HepG2 (cell line): ENCODE results near the gene TMEM256. TPM values are rescaled to one million over a fixed set of nuclear protein-coding genes. Genes with fewer than 3 reads are reported as not detected.

Source experiments
- CBX1 ChIP-seq: IDR thresholded peaks from one replicate; pipeline ENCODE4 v1.6.1; 2016; ENCODE audit warnings: antibody characterized with exemption, low read depth
- FOSL2 ChIP-seq: sonication (generic); formaldehyde crosslinking; IDR thresholded peaks from 2 replicates; pipeline ENCODE4 v1.4.0; 2020; ENCODE audit warnings: missing genetic modification reagents
- MAZ ChIP-seq, 2 experiments: sonication (generic) in 1 of 2; formaldehyde crosslinking in 1 of 2; IDR thresholded peaks; 2 replicates each; pipeline versions ENCODE4 v1.5.0 to v1.6.1; 2012 to 2020; ENCODE audit warnings: low read depth in 2 of 2, mild to moderate bottlenecking in 2 of 2, borderline replicate concordance in 1 of 2, improper control_type of control experiment in 1 of 2, low read length in 1 of 2, missing genetic modification reagents in 1 of 2, moderate library complexity in 1 of 2
- NCOA1 ChIP-seq: sonication (generic); formaldehyde crosslinking; IDR thresholded peaks from 2 replicates; pipeline ENCODE4 v1.9.0; 2021; ENCODE audit warnings: missing genetic modification reagents
- PHB2 ChIP-seq: fragments of 450-650 bp; IDR thresholded peaks from 2 replicates; pipeline ENCODE4 v1.6.1; 2018; ENCODE audit not compliant: partially characterized antibody
- SRF ChIP-seq: IDR thresholded peaks from 2 replicates; pipeline ENCODE4 v1.6.1; 2011; ENCODE audit warnings: mild to moderate bottlenecking, low read depth, low read length, moderate library complexity
- TRIM22 ChIP-seq: fragments of 450-650 bp; IDR thresholded peaks from 2 replicates; pipeline ENCODE4 v1.6.1; 2017
- XRCC5 ChIP-seq: fragments of 200-400 bp; formaldehyde crosslinking; optimal IDR thresholded peaks from 2 replicates; pipeline ENCODE3; 2017; ENCODE audit warnings: mild to moderate bottlenecking, low read length
- ZFAT ChIP-seq: sonication (generic); formaldehyde crosslinking; conservative IDR thresholded peaks from 2 replicates; pipeline ENCODE4 v1.8.1; 2023; ENCODE audit warnings: missing genetic modification reagents, inconsistent platforms
- ZMYM2 ChIP-seq: sonication (generic); formaldehyde crosslinking; IDR thresholded peaks from 2 replicates; pipeline ENCODE4 v1.8.0; 2022; ENCODE audit warnings: mild to moderate bottlenecking, missing genetic modification reagents
- ZNF10 ChIP-seq: sonication (generic); formaldehyde crosslinking; IDR thresholded peaks from 2 replicates; pipeline ENCODE4 v1.4.0; 2020; ENCODE audit warnings: mild to moderate bottlenecking, low read depth, missing genetic modification reagents, borderline replicate concordance
- ZNF33B ChIP-seq: sonication (generic); formaldehyde crosslinking; IDR thresholded peaks from 2 replicates; pipeline ENCODE4 v1.5.1; 2020; ENCODE audit warnings: mild to moderate bottlenecking, missing genetic modification reagents
- ZNF549 ChIP-seq: sonication (generic); formaldehyde crosslinking; IDR thresholded peaks from 2 replicates; pipeline ENCODE4 v1.5.0; 2020; ENCODE audit warnings: missing genetic modification reagents
- ZNF567 ChIP-seq: sonication (generic); formaldehyde crosslinking; IDR thresholded peaks from 2 replicates; pipeline ENCODE4 v1.8.1; 2023; ENCODE audit warnings: mild to moderate bottlenecking, missing genetic modification reagents, borderline replicate concordance
- ZSCAN21 ChIP-seq: sonication (generic); formaldehyde crosslinking; IDR thresholded peaks from 2 replicates; pipeline ENCODE4 v1.8.0; 2022; ENCODE audit warnings: mild to moderate bottlenecking, missing genetic modification reagents, moderate library complexity, borderline replicate concordance
- polyA plus RNA-seq, 8 experiments: library from polyadenylated mRNA; depleted of rRNA in 3 of 8; stranded (reverse) in 7 of 8; unstranded in 1 of 8; fragments of >200 nt; fragmentation: Illumina TruSeq in 4 of 8; extraction: Trizol in 4 of 8; gene quantifications; 2 replicates each; pipeline versions ENCODE4 v1.2.1 to v1.2.3, GENCODE V29; 2011 to 2016; ENCODE audit warnings: low read depth in 4 of 8, missing spikeins in 1 of 8, mixed read lengths in 1 of 8; ENCODE audit not compliant: insufficient read depth in 1 of 8
- total RNA-seq, 5 experiments: library from RNA; depleted of rRNA; stranded (reverse); fragments of >200 nt; fragmentation: Illumina TruSeq; extraction: Trizol; gene quantifications; 2 replicates each; pipeline ENCODE4 v1.2.3, GENCODE V29; 2016; ENCODE audit warnings: low read depth in 1 of 5
- TF ChIP-seq, protein P1 (sequence below): sonication (generic); formaldehyde crosslinking; IDR thresholded peaks from 2 replicates; pipeline ENCODE4 v1.4.0; 2020; ENCODE audit warnings: mild to moderate bottlenecking, missing genetic modification reagents, borderline replicate concordance
- TF ChIP-seq, protein P2 (sequence below): IDR thresholded peaks from 2 replicates; pipeline ENCODE4 v1.6.1; 2016; ENCODE audit warnings: mild to moderate bottlenecking
- TF ChIP-seq, protein P3 (sequence below): sonication (generic); formaldehyde crosslinking; IDR thresholded peaks from 2 replicates; pipeline ENCODE4 v1.8.0; 2022; ENCODE audit warnings: missing genetic modification reagents, mild to moderate bottlenecking, moderate library complexity, borderline replicate concordance
- TF ChIP-seq, protein P4 (sequence below): sonication (generic); formaldehyde crosslinking; IDR thresholded peaks from 2 replicates; pipeline ENCODE4 v1.4.0; 2020; ENCODE audit warnings: missing genetic modification reagents

Gene TMEM256
- total and polyA plus RNA-seq, 2 of the 13 experiments (the other 11 are each of a cell fraction or from before 2014, with no cell fraction given), result 231 to 252 TPM

GRCh38 chr17:7403977-7404736, at the start of gene TMEM256 (continued):
- TF ChIP-seq, protein P1, sequence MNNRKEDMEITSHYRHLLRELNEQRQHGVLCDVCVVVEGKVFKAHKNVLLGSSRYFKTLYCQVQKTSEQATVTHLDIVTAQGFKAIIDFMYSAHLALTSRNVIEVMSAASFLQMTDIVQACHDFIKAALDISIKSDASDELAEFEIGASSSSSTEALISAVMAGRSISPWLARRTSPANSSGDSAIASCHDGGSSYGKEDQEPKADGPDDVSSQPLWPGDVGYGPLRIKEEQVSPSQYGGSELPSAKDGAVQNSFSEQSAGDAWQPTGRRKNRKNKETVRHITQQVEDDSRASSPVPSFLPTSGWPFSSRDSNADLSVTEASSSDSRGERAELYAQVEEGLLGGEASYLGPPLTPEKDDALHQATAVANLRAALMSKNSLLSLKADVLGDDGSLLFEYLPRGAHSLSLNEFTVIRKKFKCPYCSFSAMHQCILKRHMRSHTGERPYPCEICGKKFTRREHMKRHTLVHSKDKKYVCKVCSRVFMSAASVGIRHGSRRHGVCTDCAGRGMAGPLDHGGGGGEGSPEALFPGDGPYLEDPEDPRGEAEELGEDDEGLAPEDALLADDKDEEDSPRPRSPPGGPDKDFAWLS (CRISPR knock-in tag), result no peak
- TF ChIP-seq XRCC5, result peak; percentile 32
- TF ChIP-seq SRF, result peak; percentile 17; the same call in 1 of the 2 replicates
- TF ChIP-seq ZFAT (CRISPR knock-in tag), result no peak
- no peak for TF ChIP-seq ZNF549
- TF ChIP-seq, protein P2, sequence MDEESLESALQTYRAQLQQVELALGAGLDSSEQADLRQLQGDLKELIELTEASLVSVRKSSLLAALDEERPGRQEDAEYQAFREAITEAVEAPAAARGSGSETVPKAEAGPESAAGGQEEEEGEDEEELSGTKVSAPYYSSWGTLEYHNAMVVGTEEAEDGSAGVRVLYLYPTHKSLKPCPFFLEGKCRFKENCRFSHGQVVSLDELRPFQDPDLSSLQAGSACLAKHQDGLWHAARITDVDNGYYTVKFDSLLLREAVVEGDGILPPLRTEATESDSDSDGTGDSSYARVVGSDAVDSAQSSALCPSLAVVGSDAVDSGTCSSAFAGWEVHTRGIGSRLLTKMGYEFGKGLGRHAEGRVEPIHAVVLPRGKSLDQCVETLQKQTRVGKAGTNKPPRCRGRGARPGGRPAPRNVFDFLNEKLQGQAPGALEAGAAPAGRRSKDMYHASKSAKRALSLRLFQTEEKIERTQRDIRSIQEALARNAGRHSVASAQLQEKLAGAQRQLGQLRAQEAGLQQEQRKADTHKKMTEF, result 0 out of 2 replicates have a peak, but pooled peaks have one; percentile 18
- TF ChIP-seq ZNF33B (CRISPR knock-in tag), result no peak
- TF ChIP-seq CBX1, result no peak
- peak; percentile 34; the same call in 1 of the 2 replicates for TF ChIP-seq MAZ (IDR thresholded peaks at IDR 0.05; ENCODE audit: borderline replicate concordance, low read depth, low read length)
- TF ChIP-seq MAZ (CRISPR knock-in tag; IDR thresholded peaks at IDR 0.05; ENCODE audit: low read depth), result peak; percentile 47
- no peak for TF ChIP-seq ZNF10 (CRISPR knock-in tag)
- no peak for TF ChIP-seq ZNF567 (CRISPR knock-in tag)
- TF ChIP-seq PHB2, result no peak
- TF ChIP-seq, protein P3, sequence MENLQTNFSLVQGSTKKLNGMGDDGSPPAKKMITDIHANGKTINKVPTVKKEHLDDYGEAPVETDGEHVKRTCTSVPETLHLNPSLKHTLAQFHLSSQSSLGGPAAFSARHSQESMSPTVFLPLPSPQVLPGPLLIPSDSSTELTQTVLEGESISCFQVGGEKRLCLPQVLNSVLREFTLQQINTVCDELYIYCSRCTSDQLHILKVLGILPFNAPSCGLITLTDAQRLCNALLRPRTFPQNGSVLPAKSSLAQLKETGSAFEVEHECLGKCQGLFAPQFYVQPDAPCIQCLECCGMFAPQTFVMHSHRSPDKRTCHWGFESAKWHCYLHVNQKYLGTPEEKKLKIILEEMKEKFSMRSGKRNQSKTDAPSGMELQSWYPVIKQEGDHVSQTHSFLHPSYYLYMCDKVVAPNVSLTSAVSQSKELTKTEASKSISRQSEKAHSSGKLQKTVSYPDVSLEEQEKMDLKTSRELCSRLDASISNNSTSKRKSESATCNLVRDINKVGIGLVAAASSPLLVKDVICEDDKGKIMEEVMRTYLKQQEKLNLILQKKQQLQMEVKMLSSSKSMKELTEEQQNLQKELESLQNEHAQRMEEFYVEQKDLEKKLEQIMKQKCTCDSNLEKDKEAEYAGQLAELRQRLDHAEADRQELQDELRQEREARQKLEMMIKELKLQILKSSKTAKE (CRISPR knock-in tag), result no peak
- no peak for TF ChIP-seq NCOA1 (CRISPR knock-in tag)
- TF ChIP-seq ZSCAN21 (CRISPR knock-in tag), result no peak; the same call in 1 of the 2 replicates
- TF ChIP-seq FOSL2 (CRISPR knock-in tag), result peak; percentile 13; the same call in 1 of the 2 replicates
- TF ChIP-seq, protein P4, sequence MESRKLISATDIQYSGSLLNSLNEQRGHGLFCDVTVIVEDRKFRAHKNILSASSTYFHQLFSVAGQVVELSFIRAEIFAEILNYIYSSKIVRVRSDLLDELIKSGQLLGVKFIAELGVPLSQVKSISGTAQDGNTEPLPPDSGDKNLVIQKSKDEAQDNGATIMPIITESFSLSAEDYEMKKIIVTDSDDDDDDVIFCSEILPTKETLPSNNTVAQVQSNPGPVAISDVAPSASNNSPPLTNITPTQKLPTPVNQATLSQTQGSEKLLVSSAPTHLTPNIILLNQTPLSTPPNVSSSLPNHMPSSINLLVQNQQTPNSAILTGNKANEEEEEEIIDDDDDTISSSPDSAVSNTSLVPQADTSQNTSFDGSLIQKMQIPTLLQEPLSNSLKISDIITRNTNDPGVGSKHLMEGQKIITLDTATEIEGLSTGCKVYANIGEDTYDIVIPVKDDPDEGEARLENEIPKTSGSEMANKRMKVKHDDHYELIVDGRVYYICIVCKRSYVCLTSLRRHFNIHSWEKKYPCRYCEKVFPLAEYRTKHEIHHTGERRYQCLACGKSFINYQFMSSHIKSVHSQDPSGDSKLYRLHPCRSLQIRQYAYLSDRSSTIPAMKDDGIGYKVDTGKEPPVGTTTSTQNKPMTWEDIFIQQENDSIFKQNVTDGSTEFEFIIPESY (CRISPR knock-in tag), result 0 out of 2 replicates have a peak, but pooled peaks have one; percentile 8
- TF ChIP-seq TRIM22, result no peak
- TF ChIP-seq ZMYM2 (CRISPR knock-in tag), result no peak
